Measurements from ENCODE around the gene TNFRSF11A.
A peak's percentile ranks its signal among the peaks of the same experiment; 100 is the strongest.

TNFRSF11A gene

GRCh38 chr18:62324917-62325805 is at the start of gene TNFRSF11A:
Gene TNFRSF11A, plus strand, starts transcription at chr18:62325310. Its CDS starts 43 bp downstream, at chr18:62325353.
- peak in 1 of 2 experiments; percentile 59 for DNase-seq

GRCh38 chr18:62277045-62277444 is 48.1 kb upstream of the TNFRSF11A start:
- DNase-seq = no peak

- no peak for DNase-seq
Measured at GRCh38 chr18:62279561-62279960, 45.5 kb upstream of the TNFRSF11A start.

- DNase-seq = no peak
Measured at GRCh38 chr18:62280058-62280457, 45.1 kb upstream of the TNFRSF11A start.

GRCh38 chr18:62280786-62281185 is 44.3 kb upstream of the TNFRSF11A start:
- DNase-seq = no peak

GRCh38 chr18:62281684-62282083 is 43.4 kb upstream of the TNFRSF11A start:
- peak in 1 of 2 experiments; percentile 23 for DNase-seq

- DNase-seq = peak in 1 of 2 experiments; percentile 16
Measured at GRCh38 chr18:62282188-62282629, 42.9 kb upstream of the TNFRSF11A start.

- DNase-seq = no peak
Measured at GRCh38 chr18:62284637-62285036, 40.5 kb upstream of the TNFRSF11A start.

GRCh38 chr18:62285281-62285680 is 39.8 kb upstream of the TNFRSF11A start:
- DNase-seq = no peak

GRCh38 chr18:62287781-62288664 is 37.1 kb upstream of the TNFRSF11A start:
- no peak for DNase-seq

GRCh38 chr18:62288665-62289008 is 36.5 kb upstream of the TNFRSF11A start:
- DNase-seq = no peak

GRCh38 chr18:62289047-62289446 is 36.1 kb upstream of the TNFRSF11A start:
- DNase-seq = no peak

GRCh38 chr18:62294073-62294472 is 31.0 kb upstream of the TNFRSF11A start:
- no peak for DNase-seq

GRCh38 chr18:62300359-62300963 is 24.6 kb upstream of the TNFRSF11A start:
- DNase-seq = no peak

- DNase-seq = no peak
Measured at GRCh38 chr18:62301322-62301721, 23.8 kb upstream of the TNFRSF11A start.

GRCh38 chr18:62312851-62313250 is 12.3 kb upstream of the TNFRSF11A start:
- DNase-seq = no peak

GRCh38 chr18:62318228-62319180 is 6.6 kb upstream of the TNFRSF11A start:
- no peak for DNase-seq

- no peak for DNase-seq
Measured at GRCh38 chr18:62321201-62321600, 3.9 kb upstream of the TNFRSF11A start.

- DNase-seq = no peak
Measured at GRCh38 chr18:62323483-62324180, 1.5 kb upstream of the TNFRSF11A start.

GRCh38 chr18:62324181-62324828 is 805 bp upstream of the TNFRSF11A start:
- no peak for DNase-seq
